ENCODE measurements around the gene STXBP6.

DNA sequence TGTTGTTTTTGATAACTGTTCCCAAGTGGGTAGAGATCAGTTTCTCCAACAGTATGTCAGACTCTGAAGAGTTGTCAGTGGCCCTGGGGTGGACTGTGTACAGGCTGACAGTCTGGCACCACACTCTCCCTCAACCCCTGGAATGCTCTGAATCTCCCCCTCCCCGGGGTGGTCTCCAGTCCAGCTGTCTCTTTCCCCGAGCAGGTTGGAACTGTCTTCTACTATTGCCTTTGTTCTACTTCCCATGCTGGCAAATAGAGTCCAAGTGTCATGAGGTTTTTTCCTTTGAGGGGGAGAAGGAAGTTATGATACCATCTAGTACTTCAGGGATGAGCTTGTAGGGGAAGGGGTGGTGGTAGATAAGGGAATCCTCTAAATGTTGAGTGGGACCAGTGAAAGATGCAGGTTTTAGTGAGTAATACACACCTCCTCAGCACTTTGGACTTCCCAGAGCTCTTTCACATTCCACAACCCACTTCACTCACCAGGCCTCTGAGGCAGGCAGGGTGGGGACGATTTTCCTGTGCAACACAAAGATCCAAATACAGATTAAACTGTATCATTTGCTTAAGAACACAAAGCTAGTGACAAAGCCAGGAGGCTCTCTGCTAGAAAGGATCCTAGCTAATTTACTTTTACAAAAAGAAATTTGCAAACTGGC, 245.3 kb downstream of the STXBP6 start:
- no peak for TF ChIP-seq CTCF (IDR thresholded peaks at IDR 0.05)
- TF ChIP-seq POLR2A (IDR thresholded peaks at IDR 0.05): no peak
